ENCODE measurements around the gene SH3BGR. TPM values are rescaled to one million over a fixed set of nuclear protein-coding genes. Genes with fewer than 3 reads are reported as not detected.

SH3BGR gene
- total and polyA plus RNA-seq, 2 of the 4 experiments (the other 2 are of a cell fraction): 1.6 to 2.0 TPM

GRCh38 chr21:39452207-39452969, 618 bp downstream of the SH3BGR start:
- no peak overlapping the region for H2BK120ac ChIP-seq (ENCODE audit: low read depth, low read length)
- no peak overlapping the region for H3K23ac ChIP-seq (ENCODE audit: low read depth, low read length)
- 100% methylated on average over 1 of the region's 10 CpGs; no CpG with 5 or more reads in 1 of the 2 experiments for WGBS, 2 experiments (ENCODE audit: extremely low coverage in 2 of 2, insufficient read length in 1 of 2)
- DNase-seq (peak; percentile 83), ATAC-seq (ENCODE audit: low read depth) (peak; percentile 71)
- no peak overlapping the region for H3K27ac ChIP-seq (ENCODE audit: insufficient read depth, low read length)
- H2BK5ac ChIP-seq (ENCODE audit: low read depth, low read length, poor library complexity, severe bottlenecking): no peak overlapping the region
- in situ Hi-C loops (cut with MboI; ENCODE audit: low sequenced_read_pairs): no loop called here
- H4K20me1 ChIP-seq (ENCODE audit: insufficient read depth, low read length): no peaks in the 10 kb centered on the region
- 0 out of 2 replicates have a peak, but pooled peaks cover 3% of the 10 kb centered on the region for H3K9me1 ChIP-seq (ENCODE audit: insufficient read depth, low read length)
- H2AK5ac ChIP-seq (ENCODE audit: low read depth, low read length): no peak overlapping the region
- H3K9ac ChIP-seq (ENCODE audit: low read depth, low read length): no peak overlapping the region
- no peaks in the 10 kb centered on the region; the same call in none of the 2 replicates for H3K4me1 ChIP-seq (ENCODE audit: control insufficient read depth, insufficient read depth, low read length)
- no peak overlapping the region for H4K8ac ChIP-seq (ENCODE audit: low read depth in 2 of 2, low read length in 2 of 2)
- no peak overlapping the region for H3K56ac ChIP-seq (ENCODE audit: extremely low read depth, insufficient read depth, low read length)
- TF ChIP-seq MAZ (IDR thresholded peaks at IDR 0.05; ENCODE audit: borderline replicate concordance, low read depth, low read length) (no peak), MAFK (IDR thresholded peaks at IDR 0.05; ENCODE audit: low read depth, low read length) (no peak), BHLHE40 (IDR thresholded peaks at IDR 0.05; ENCODE audit: low read depth, low read length) (0 out of 2 replicates have a peak, but pooled peaks have one; percentile 40), RCOR1 (IDR thresholded peaks at IDR 0.05; ENCODE audit: insufficient replicate concordance, low read length) (no peak), CEBPB (IDR thresholded peaks at IDR 0.05; ENCODE audit: low read depth, low read length) (peak; percentile 81)
- TF ChIP-seq, protein P1, sequence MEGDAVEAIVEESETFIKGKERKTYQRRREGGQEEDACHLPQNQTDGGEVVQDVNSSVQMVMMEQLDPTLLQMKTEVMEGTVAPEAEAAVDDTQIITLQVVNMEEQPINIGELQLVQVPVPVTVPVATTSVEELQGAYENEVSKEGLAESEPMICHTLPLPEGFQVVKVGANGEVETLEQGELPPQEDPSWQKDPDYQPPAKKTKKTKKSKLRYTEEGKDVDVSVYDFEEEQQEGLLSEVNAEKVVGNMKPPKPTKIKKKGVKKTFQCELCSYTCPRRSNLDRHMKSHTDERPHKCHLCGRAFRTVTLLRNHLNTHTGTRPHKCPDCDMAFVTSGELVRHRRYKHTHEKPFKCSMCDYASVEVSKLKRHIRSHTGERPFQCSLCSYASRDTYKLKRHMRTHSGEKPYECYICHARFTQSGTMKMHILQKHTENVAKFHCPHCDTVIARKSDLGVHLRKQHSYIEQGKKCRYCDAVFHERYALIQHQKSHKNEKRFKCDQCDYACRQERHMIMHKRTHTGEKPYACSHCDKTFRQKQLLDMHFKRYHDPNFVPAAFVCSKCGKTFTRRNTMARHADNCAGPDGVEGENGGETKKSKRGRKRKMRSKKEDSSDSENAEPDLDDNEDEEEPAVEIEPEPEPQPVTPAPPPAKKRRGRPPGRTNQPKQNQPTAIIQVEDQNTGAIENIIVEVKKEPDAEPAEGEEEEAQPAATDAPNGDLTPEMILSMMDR (conservative IDR thresholded peaks at IDR 0.05; ENCODE audit: low read depth, low read length): no peak
- H3K4me3 ChIP-seq (ENCODE audit: insufficient read depth, low read depth, low read length): no peak overlapping the region
- intact Hi-C loops (cut with micrococcal nuclease): no loop called here
- no peaks in the 10 kb centered on the region for H3K9me3 ChIP-seq (ENCODE audit: control insufficient read depth, insufficient read depth, low read length)
- no TSS peak for BruUV-seq (replicated peaks)
- H3K18ac ChIP-seq (ENCODE audit: low read depth, low read length): no peak overlapping the region
- ChIA-PET CTCF (interaction anchor here (0.6 kb wide), 1 partner anchor 315 kb away, joined by 3 read pairs; no protein-coding TSS in a partner anchor), POLR2A (ENCODE audit: unreplicated experiment) (no interaction called here)
- H4K5ac ChIP-seq (ENCODE audit: low read depth, low read length): no peak overlapping the region
- H4K91ac ChIP-seq (ENCODE audit: insufficient read depth, low read depth, low read length): no peak overlapping the region
- no peak overlapping the region for H2BK20ac ChIP-seq (ENCODE audit: low read depth, low read length)
- no peaks in the 10 kb centered on the region for H3K36me3 ChIP-seq (ENCODE audit: control insufficient read depth, insufficient read depth, low read length)
- no peak overlapping the region for H3K4me2 ChIP-seq (ENCODE audit: low read depth, low read length)
- no peak overlapping the region for H3K14ac ChIP-seq (replicated peaks; ENCODE audit: low read depth, low read length)
- H3K27me3 ChIP-seq (ENCODE audit: control insufficient read depth, insufficient read depth, low read length): peaks cover 2% of the 10 kb centered on the region
- dilution Hi-C loops (cut with HindIII; ENCODE audit: low sequenced_read_pairs, unreplicated experiment): no loop called here
- H2BK15ac ChIP-seq (ENCODE audit: low read depth, low read length): no peak overlapping the region
- no peaks in the 10 kb centered on the region for H3K79me1 ChIP-seq (ENCODE audit: low read depth in 1 of 2, low read length in 2 of 2)
- H2AK9ac ChIP-seq (replicated peaks; ENCODE audit: low read depth, low read length, poor library complexity): no peak overlapping the region
- no peak overlapping the region for H2AFZ ChIP-seq (replicated peaks; ENCODE audit: low read length, poor library complexity)
- H3K4ac ChIP-seq (ENCODE audit: low read depth, low read length): no peak overlapping the region

Measured in IMR-90 (cell line).